Activated naive CD8-positive, alpha-beta T cell treated with anti-CD3 and anti-CD28 coated beads, Interleukin-2, amount 10 ng/mL, durations not matched to agents 7 days and 5 days (primary cell): ENCODE data around the gene PLIN4. TPM values are rescaled to one million over a fixed set of nuclear protein-coding genes. Genes with fewer than 3 reads are reported as not detected.

Experiments used
- ATAC-seq: fragments of 150-1000 bp; cut with Tn5 transposase; one replicate; pipeline ENCODE4 v1.10.0; 2021; ENCODE audit warnings: low read depth, moderate library complexity
- POLR2A ChIA-PET: fragments of 350-600 bp; sonication (Branson Sonifier 250); formaldehyde crosslinking; loops from one replicate; lab custom pipeline; 2021; ENCODE audit warnings: antibody characterized with exemption; lab: Charles Lee
- DNase-seq: peaks from one replicate; pipeline ENCODE4 v3.0.0; 2021
- H3K27ac Mint-ChIP-seq: one replicate; pipeline ENCODE4 v1.8.0; 2022; ENCODE audit warnings: mild to moderate bottlenecking, mixed read lengths
- H3K27me3 Mint-ChIP-seq: one replicate; pipeline ENCODE4 v1.8.0; 2022; ENCODE audit warnings: mild to moderate bottlenecking, moderate library complexity, mixed read lengths
- H3K36me3 Mint-ChIP-seq: one replicate; pipeline ENCODE4 v1.8.0; 2021; ENCODE audit warnings: mild to moderate bottlenecking, mixed read lengths
- H3K4me1 Mint-ChIP-seq: one replicate; pipeline ENCODE4 v1.8.0; 2021; ENCODE audit warnings: mixed read lengths
- H3K4me3 Mint-ChIP-seq: one replicate; pipeline ENCODE4 v1.8.0; 2022; ENCODE audit warnings: mild to moderate bottlenecking, moderate library complexity, mixed read lengths
- H3K9me3 Mint-ChIP-seq: one replicate; pipeline ENCODE4 v1.8.0; 2021; ENCODE audit warnings: mixed read lengths
- total RNA-seq, 2 experiments: library from RNA; stranded (reverse); gene quantifications; one replicate each; pipeline ENCODE4 v1.2.3, GENCODE V29; 2021

PLIN4 gene
- total RNA-seq, 2 experiments from 2014 or later: 0.06 to 0.11 TPM

- no peak overlapping the region for H3K4me3 Mint-ChIP-seq
- no peaks in the 10 kb centered on the region for H3K9me3 Mint-ChIP-seq
- POLR2A ChIA-PET: interaction anchor here (0.6 to 1.3 kb wide), 2 partner anchors 33 to 54 kb away, joined by 3 to 4 read pairs; no protein-coding TSS in a partner anchor
- ATAC-seq (no peak), DNase-seq (no peak)
- no peak overlapping the region for H3K27ac Mint-ChIP-seq
- H3K27me3 Mint-ChIP-seq: no peaks in the 10 kb centered on the region
- no peaks in the 10 kb centered on the region for H3K36me3 Mint-ChIP-seq
- peaks cover 2% of the 10 kb centered on the region for H3K4me1 Mint-ChIP-seq
These were observed 7.3 kb upstream of the PLIN4 start for GRCh38 chr19:4525563-4526002.

GRCh38 chr19:4524808-4525562 is 6.7 kb upstream of the PLIN4 start:
- Mint-ChIP-seq H3K36me3 (no peaks in the 10 kb centered on the region), H3K9me3 (no peaks in the 10 kb centered on the region), H3K27me3 (no peaks in the 10 kb centered on the region), H3K4me1 (peaks cover 2% of the 10 kb centered on the region), H3K27ac (no peak overlapping the region), H3K4me3 (no peak overlapping the region)
- POLR2A ChIA-PET: interaction anchor here (0.6 to 1.3 kb wide), 2 partner anchors 34 to 54 kb away, joined by 3 to 4 read pairs; no protein-coding TSS in a partner anchor
- peak; percentile 80 for DNase-seq
- ATAC-seq: peak; percentile 74

GRCh38 chr19:4523306-4524110 is 5.2 kb upstream of the PLIN4 start:
- DNase-seq (peak; percentile 55), ATAC-seq (no peak)
- Mint-ChIP-seq H3K27ac (no peak overlapping the region), H3K9me3 (no peaks in the 10 kb centered on the region), H3K36me3 (no peaks in the 10 kb centered on the region), H3K27me3 (no peaks in the 10 kb centered on the region), H3K4me1 (peaks cover 2% of the 10 kb centered on the region), H3K4me3 (no peak overlapping the region)
- POLR2A ChIA-PET: no interaction called here

- H3K9me3 Mint-ChIP-seq: no peaks in the 10 kb centered on the region
- H3K4me1 Mint-ChIP-seq: peaks cover 2% of the 10 kb centered on the region
- H3K36me3 Mint-ChIP-seq: no peaks in the 10 kb centered on the region
- H3K27me3 Mint-ChIP-seq: no peaks in the 10 kb centered on the region
- POLR2A ChIA-PET: no interaction called here
- H3K27ac Mint-ChIP-seq: no peak overlapping the region
- DNase-seq: no peak
- no peak for ATAC-seq
- no peak overlapping the region for H3K4me3 Mint-ChIP-seq
These were observed 4.2 kb upstream of the PLIN4 start for GRCh38 chr19:4522291-4523002.

GRCh38 chr19:4521888-4522242 is 3.6 kb upstream of the PLIN4 start:
- H3K4me3 Mint-ChIP-seq: no peak overlapping the region
- no peak for ATAC-seq
- H3K27ac Mint-ChIP-seq: no peak overlapping the region
- DNase-seq: no peak
- H3K36me3 Mint-ChIP-seq: no peaks in the 10 kb centered on the region
- H3K4me1 Mint-ChIP-seq: peaks cover 2% of the 10 kb centered on the region
- H3K9me3 Mint-ChIP-seq: no peaks in the 10 kb centered on the region
- POLR2A ChIA-PET: no interaction called here
- no peaks in the 10 kb centered on the region for H3K27me3 Mint-ChIP-seq

- no peak overlapping the region for H3K4me3 Mint-ChIP-seq
- H3K36me3 Mint-ChIP-seq: no peaks in the 10 kb centered on the region
- peaks cover 2% of the 10 kb centered on the region for H3K4me1 Mint-ChIP-seq
- DNase-seq: no peak
- no peak for ATAC-seq
- no peaks in the 10 kb centered on the region for H3K27me3 Mint-ChIP-seq
- no peak overlapping the region for H3K27ac Mint-ChIP-seq
- no peaks in the 10 kb centered on the region for H3K9me3 Mint-ChIP-seq
- POLR2A ChIA-PET: interaction anchor here (0.5 kb wide), 1 partner anchor 256 kb away, joined by 4 read pairs; no protein-coding TSS in a partner anchor
These were observed 3.0 kb upstream of the PLIN4 start for GRCh38 chr19:4521170-4521887.

GRCh38 chr19:4519521-4520277 is 1.4 kb upstream of the PLIN4 start:
- DNase-seq: no peak
- H3K36me3 Mint-ChIP-seq: no peaks in the 10 kb centered on the region
- H3K9me3 Mint-ChIP-seq: no peaks in the 10 kb centered on the region
- no peak overlapping the region for H3K4me3 Mint-ChIP-seq
- H3K27ac Mint-ChIP-seq: peak overlapping the region; percentile 34
- no peaks in the 10 kb centered on the region for H3K27me3 Mint-ChIP-seq
- H3K4me1 Mint-ChIP-seq: no peaks in the 10 kb centered on the region
- ATAC-seq: no peak
- POLR2A ChIA-PET: interaction anchor here (0.6 kb wide), 1 partner anchor 206 kb away, joined by 3 read pairs; no protein-coding TSS in a partner anchor

GRCh38 chr19:4519172-4519496 is 848 bp upstream of the PLIN4 start:
- ATAC-seq (no peak), DNase-seq (no peak)
- POLR2A ChIA-PET: no interaction called here
- Mint-ChIP-seq H3K36me3 (no peaks in the 10 kb centered on the region), H3K9me3 (no peaks in the 10 kb centered on the region), H3K4me3 (no peak overlapping the region), H3K4me1 (no peaks in the 10 kb centered on the region), H3K27ac (no peak overlapping the region), H3K27me3 (no peaks in the 10 kb centered on the region)

- POLR2A ChIA-PET: no interaction called here
These were observed 732 bp downstream of the PLIN4 start for GRCh38 chr19:4517451-4518057.

GRCh38 chr19:4516939-4517300 is 1.4 kb downstream of the PLIN4 start:
- H3K27me3 Mint-ChIP-seq: peaks cover 2% of the 10 kb centered on the region
- no peaks in the 10 kb centered on the region for H3K36me3 Mint-ChIP-seq
- POLR2A ChIA-PET: no interaction called here
- no peak overlapping the region for H3K27ac Mint-ChIP-seq
- no peaks in the 10 kb centered on the region for H3K9me3 Mint-ChIP-seq
- no peak for DNase-seq
- no peak for ATAC-seq
- no peak overlapping the region for H3K4me3 Mint-ChIP-seq
- no peaks in the 10 kb centered on the region for H3K4me1 Mint-ChIP-seq

More at GRCh38 chr19:4517451-4518057, 732 bp downstream of the PLIN4 start:
- Mint-ChIP-seq H3K36me3 (no peaks in the 10 kb centered on the region), H3K4me3 (no peak overlapping the region), H3K27me3 (peaks cover 2% of the 10 kb centered on the region), H3K4me1 (no peaks in the 10 kb centered on the region), H3K9me3 (no peaks in the 10 kb centered on the region), H3K27ac (no peak overlapping the region)
- ATAC-seq (no peak), DNase-seq (no peak)

GRCh38 chr19:4516199-4516938 is 1.9 kb downstream of the PLIN4 start:
- H3K4me3 Mint-ChIP-seq: no peak overlapping the region
- ATAC-seq: no peak
- POLR2A ChIA-PET: no interaction called here

More at GRCh38 chr19:4516199-4516938, 1.9 kb downstream of the PLIN4 start:
- H3K4me1 Mint-ChIP-seq: no peaks in the 10 kb centered on the region
- DNase-seq: no peak
- no peaks in the 10 kb centered on the region for H3K9me3 Mint-ChIP-seq
- H3K27ac Mint-ChIP-seq: no peak overlapping the region
- H3K27me3 Mint-ChIP-seq: peaks cover 2% of the 10 kb centered on the region
- no peaks in the 10 kb centered on the region for H3K36me3 Mint-ChIP-seq
